A673 (cell line): ENCODE results near the gene RFC1. TPM values are rescaled to one million over a fixed set of nuclear protein-coding genes. Genes with fewer than 3 reads are reported as not detected.

Experiments used
- BruUV-seq: library from RNA; stranded (reverse); fragments of 400-500 nt; replicated peaks from 2 replicates; lab custom pipeline; 2021; lab: Mats Ljungman, UMichigan
- CTCF ChIA-PET: fragments of 300-600 bp; sonication (Branson Sonifier 250); formaldehyde crosslinking; loops from one replicate; lab custom pipeline; 2022; ENCODE audit warnings: antibody characterized with exemption; lab: Charles Lee
- POLR2A ChIA-PET: fragments of 300-600 bp; sonication (Branson Sonifier 250); formaldehyde crosslinking; loops from one replicate; lab custom pipeline; 2022; ENCODE audit warnings: antibody characterized with exemption; ENCODE audit not compliant: low non-redundant PET; lab: Charles Lee
- DNase-seq: peaks from one replicate; pipeline ENCODE4 v3.0.0-alpha.2; 2015; ENCODE audit warnings: low spot score
- H3K27ac ChIP-seq: fragments of 200-600 bp; sonication (generic); 2 replicates; pipeline ENCODE4 v1.5.1; 2016; ENCODE audit warnings: mixed run types, low read depth, mild to moderate bottlenecking, mixed read lengths, antibody characterized with exemption, low read length; ENCODE audit not compliant: poor library complexity, severe bottlenecking
- H3K27me3 ChIP-seq: fragments of 200-600 bp; sonication (generic); replicated peaks from 2 replicates; pipeline ENCODE4 v1.6.1; 2017; ENCODE audit warnings: mixed run types, low read depth, mild to moderate bottlenecking, mixed read lengths, antibody characterized with exemption, low read length; ENCODE audit not compliant: insufficient read depth, poor library complexity
- H3K36me3 ChIP-seq: fragments of 200-600 bp; sonication (generic); 2 replicates; pipeline ENCODE4 v1.6.1; 2016; ENCODE audit warnings: mixed run types, mild to moderate bottlenecking, mixed read lengths, antibody characterized with exemption, low read length; ENCODE audit not compliant: insufficient read depth, poor library complexity, severe bottlenecking
- H3K4me1 ChIP-seq: fragments of 200-600 bp; sonication (generic); 2 replicates; pipeline ENCODE4 v1.6.1; 2017; ENCODE audit warnings: mixed run types, mild to moderate bottlenecking, mixed read lengths, antibody characterized with exemption, low read length; ENCODE audit not compliant: insufficient read depth, poor library complexity, severe bottlenecking
- H3K4me3 ChIP-seq: fragments of 200-600 bp; sonication (generic); 2 replicates; pipeline ENCODE4 v1.5.1; 2016; ENCODE audit warnings: low read depth, mixed run types, mild to moderate bottlenecking, mixed read lengths, low read length; ENCODE audit not compliant: poor library complexity, severe bottlenecking
- H3K9me3 ChIP-seq: fragments of 200-600 bp; sonication (generic); 2 replicates; pipeline ENCODE4 v1.6.1; 2016; ENCODE audit warnings: mixed run types, low read depth, mild to moderate bottlenecking, mixed read lengths, antibody characterized with exemption, low read length; ENCODE audit not compliant: poor library complexity, severe bottlenecking
- EZH2 ChIP-seq: fragments of 200-600 bp; sonication (generic); IDR thresholded peaks from 2 replicates; pipeline ENCODE4 v1.6.1; 2017; ENCODE audit warnings: borderline replicate concordance, low read depth, mild to moderate bottlenecking, mixed read lengths, antibody characterized with exemption, low read length; ENCODE audit not compliant: poor library complexity, severe bottlenecking
- intact Hi-C: fragments of 100-400 bp; cut with micrococcal nuclease; formaldehyde crosslinking; loops from one replicate; pipeline ENCODE4 v1.10.0; 2022; ENCODE audit not compliant: unreplicated experiment
- total RNA-seq: library from RNA; stranded (reverse); gene quantifications from 2 replicates; pipeline ENCODE4 v1.2.3, GENCODE V29; 2021
- TF ChIP-seq, protein P1 (sequence below): fragments of 300-800, 200-600 bp; sonication (generic); conservative IDR thresholded peaks from 2 replicates; pipeline ENCODE4 v1.5.1; 2017; ENCODE audit warnings: low read depth, mild to moderate bottlenecking, antibody characterized with exemption, low read length, moderate library complexity, mixed read lengths

RFC1 gene
- total RNA-seq, 1 experiment from 2014 or later = 71.8 TPM

- Histone ChIP-seq H3K9me3 (no peaks in the 10 kb centered on the region), H3K4me1 (no peaks in the 10 kb centered on the region), H3K27me3 (no peaks in the 10 kb centered on the region), H3K27ac (no peak overlapping the region), H3K36me3 (peaks cover 20% of the 10 kb centered on the region), H3K4me3 (no peak overlapping the region)
- TF ChIP-seq EZH2 = no peak
- TF ChIP-seq, protein P1, sequence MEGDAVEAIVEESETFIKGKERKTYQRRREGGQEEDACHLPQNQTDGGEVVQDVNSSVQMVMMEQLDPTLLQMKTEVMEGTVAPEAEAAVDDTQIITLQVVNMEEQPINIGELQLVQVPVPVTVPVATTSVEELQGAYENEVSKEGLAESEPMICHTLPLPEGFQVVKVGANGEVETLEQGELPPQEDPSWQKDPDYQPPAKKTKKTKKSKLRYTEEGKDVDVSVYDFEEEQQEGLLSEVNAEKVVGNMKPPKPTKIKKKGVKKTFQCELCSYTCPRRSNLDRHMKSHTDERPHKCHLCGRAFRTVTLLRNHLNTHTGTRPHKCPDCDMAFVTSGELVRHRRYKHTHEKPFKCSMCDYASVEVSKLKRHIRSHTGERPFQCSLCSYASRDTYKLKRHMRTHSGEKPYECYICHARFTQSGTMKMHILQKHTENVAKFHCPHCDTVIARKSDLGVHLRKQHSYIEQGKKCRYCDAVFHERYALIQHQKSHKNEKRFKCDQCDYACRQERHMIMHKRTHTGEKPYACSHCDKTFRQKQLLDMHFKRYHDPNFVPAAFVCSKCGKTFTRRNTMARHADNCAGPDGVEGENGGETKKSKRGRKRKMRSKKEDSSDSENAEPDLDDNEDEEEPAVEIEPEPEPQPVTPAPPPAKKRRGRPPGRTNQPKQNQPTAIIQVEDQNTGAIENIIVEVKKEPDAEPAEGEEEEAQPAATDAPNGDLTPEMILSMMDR = no peak
- BruUV-seq = no TSS peak
- DNase-seq = no peak
- CTCF ChIA-PET = no interaction called here
- POLR2A ChIA-PET = no interaction called here
- intact Hi-C loops = no loop called here
Measured at GRCh38 chr4:39326468-39326977, 39.6 kb downstream of the RFC1 start.

- intact Hi-C loops = no loop called here
- BruUV-seq = no TSS peak
- ChIA-PET CTCF (no interaction called here), POLR2A (no interaction called here)
- Histone ChIP-seq H3K27me3 (no peaks in the 10 kb centered on the region), H3K27ac (no peak overlapping the region), H3K36me3 (peaks cover 28% of the 10 kb centered on the region), H3K4me3 (no peak overlapping the region), H3K9me3 (no peaks in the 10 kb centered on the region), H3K4me1 (no peaks in the 10 kb centered on the region)
- DNase-seq = no peak
- TF ChIP-seq EZH2 = no peak
- TF ChIP-seq, protein P1 = no peak
Measured at GRCh38 chr4:39324897-39325613, 41.1 kb downstream of the RFC1 start.

- no peaks in the 10 kb centered on the region for H3K27me3 ChIP-seq
- TF ChIP-seq, protein P1 = no peak
- no peak for TF ChIP-seq EZH2
- no peak overlapping the region for H3K27ac ChIP-seq
- H3K9me3 ChIP-seq = no peaks in the 10 kb centered on the region
- H3K4me1 ChIP-seq = no peaks in the 10 kb centered on the region
- DNase-seq = no peak
- no TSS peak for BruUV-seq
- H3K4me3 ChIP-seq = no peak overlapping the region
- H3K36me3 ChIP-seq = peaks cover 32% of the 10 kb centered on the region
- POLR2A ChIA-PET = no interaction called here
- CTCF ChIA-PET = no interaction called here
- intact Hi-C loops = no loop called here
Measured at GRCh38 chr4:39324446-39324845, 41.7 kb downstream of the RFC1 start.
